ENCODE measurements around the gene CD84.
"Not testable (repeated sequence)": the region's sequence is repeated elsewhere in the genome, so short reads cannot be mapped to it uniquely, and the experiment has no call there.

Gene CD84

DNA sequence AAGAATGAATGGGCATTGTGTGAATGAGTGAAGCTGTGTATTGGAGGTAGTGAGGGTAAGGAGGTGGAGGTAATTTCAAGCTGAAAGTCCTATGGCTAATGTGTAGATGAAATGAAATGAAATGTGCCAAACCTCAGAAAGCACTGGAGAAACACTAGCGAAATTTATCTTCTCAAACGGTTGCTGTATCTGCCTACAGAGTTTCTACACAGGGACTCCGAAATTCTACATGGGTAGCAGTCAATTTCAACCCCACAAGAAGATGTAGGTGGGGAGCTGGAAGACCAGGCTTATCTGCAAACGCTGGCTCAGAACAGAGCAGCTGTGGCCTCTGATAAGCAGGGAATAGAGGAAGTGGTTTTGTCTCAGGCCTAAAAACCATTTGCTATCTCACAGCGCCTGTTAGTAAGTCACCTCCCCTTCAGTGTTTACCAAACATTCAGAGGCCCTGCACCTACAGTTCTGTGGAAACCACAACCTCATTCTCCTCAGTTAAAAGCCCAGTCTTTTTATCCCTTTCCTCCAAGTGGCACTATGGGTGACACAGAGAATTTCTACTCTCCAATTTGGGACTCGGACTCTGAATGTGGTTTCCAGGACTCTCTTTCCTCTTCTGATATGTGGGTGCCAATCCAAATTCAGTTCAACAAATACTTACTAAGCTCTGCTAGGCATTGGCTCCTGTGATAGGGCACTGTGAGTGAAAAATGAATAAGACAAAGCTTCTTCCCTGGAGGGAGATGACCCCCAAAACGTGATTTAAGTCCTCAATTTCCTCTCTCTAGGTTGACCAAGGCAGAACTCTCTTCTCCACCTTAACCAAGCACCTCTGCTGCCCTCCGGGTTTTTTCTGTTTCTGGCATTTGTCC is 39.1 kb downstream of the CD84 start:
- DNase-seq = peak; percentile 55

- DNase-seq = no peak
Observed at GRCh38 chr1:160539684-160539989, 39.7 kb downstream of the CD84 start.

GRCh38 chr1:160538985-160539651 is 40.2 kb downstream of the CD84 start:
- no peak for DNase-seq

GRCh38 chr1:160537714-160538665 is 41.3 kb downstream of the CD84 start:
- DNase-seq = no peak

GRCh38 chr1:160534823-160535605 is 44.3 kb downstream of the CD84 start:
- no peak for DNase-seq

DNA sequence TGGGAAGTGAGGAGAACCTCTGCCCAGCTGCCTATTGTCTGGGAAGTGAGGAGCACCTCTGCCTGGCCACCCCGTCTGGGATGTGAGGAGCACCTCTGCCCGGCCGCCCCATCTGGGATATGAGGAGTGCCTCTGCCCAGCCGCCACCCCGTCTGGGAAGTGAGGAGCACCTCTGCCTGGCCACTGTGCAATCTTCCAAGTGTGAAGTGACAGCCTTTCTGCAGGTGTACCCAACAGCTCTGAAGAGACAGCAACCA is 46.8 kb downstream of the CD84 start:
- not testable (repeated sequence) for DNase-seq

DNA sequence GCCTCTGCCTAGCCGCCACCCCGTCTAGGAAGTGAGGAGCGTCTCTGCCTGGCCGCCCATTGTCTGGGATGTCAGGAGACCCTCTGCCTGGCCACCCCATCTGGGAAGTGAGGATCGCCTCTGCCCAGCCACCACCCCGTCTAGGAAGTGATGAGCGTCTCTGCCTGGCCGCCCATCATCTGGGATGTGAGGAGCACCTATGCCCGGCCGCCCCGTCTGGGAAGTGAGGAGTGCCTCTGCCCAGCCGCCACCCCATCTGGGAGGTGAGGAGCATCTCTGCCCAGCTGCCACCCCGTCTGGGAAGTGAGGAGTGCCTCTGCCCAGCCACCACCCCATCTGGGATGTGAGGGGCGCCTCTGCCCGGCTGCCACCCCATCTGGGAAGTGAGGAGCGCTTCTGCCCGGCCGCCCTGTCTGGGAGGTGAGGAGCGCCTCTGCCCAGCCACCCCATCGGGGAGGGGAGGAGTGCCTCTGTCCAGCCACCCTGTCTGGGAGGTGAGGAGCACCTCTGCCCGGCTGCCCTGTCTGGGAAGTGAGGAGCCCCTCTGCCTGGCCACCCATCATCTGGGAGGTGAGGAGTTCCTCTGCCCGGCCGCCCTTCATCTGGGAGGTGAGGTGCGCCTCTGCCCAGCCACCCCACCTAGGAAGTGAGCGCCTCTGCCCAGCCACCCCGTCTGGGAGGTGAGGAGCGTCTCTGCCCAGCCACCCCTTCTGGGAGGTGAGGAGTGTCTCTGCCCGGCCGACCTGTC is 47.3 kb downstream of the CD84 start:
- not testable (repeated sequence) for DNase-seq

- not testable (repeated sequence) for DNase-seq
Observed at GRCh38 chr1:160529401-160529952, 49.8 kb downstream of the CD84 start.

- not testable (repeated sequence) for DNase-seq
Observed at GRCh38 chr1:160523789-160524188, 55.5 kb downstream of the CD84 start.

GRCh38 chr1:160522622-160523345 is 56.5 kb downstream of the CD84 start, which contains the start of gene SLAMF6:
Gene SLAMF6, minus strand, starts transcription at chr1:160523255. Its CDS starts 63 bp downstream, at chr1:160523192.
- peak; percentile 72 for DNase-seq

DNA sequence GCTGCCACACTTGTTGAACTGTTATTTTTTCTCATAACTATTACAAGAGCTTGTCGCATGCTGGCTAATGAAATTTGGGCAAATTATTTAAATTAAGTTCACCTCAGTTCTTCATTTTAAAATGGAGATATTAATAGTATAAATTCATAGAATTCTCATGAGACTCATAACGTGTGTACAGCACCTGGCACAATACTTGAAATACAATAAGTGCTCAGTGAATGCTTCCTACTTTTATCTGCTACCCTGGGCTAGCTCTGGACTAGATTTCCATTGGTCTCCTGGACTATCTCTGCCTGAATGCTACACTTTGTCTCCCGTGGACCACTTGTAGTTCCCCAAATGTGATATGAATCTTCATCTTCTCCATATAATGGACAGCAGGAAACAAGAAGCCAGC is 57.2 kb downstream of the CD84 start:
- no peak for DNase-seq

GRCh38 chr1:160521554-160521953 is 57.7 kb downstream of the CD84 start:
- DNase-seq = no peak

DNA sequence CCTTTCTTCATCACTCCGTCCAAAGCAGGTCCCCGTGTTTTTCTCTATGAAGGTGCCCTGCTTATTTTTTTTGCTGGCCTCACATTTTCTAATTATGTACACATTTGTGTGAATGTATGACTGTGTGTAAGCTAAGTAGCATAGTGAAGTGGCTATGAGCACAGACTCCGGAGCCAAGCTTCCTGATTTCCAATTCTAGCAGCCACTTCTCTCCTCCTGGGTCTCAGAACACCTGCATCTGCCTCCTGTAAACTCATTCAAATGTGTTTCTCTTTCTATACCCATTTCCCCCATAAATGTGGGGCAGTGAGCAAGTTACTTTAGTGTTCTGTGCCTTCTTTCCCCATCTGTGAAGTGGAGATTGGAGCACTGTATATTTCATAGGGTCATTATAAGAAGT is 58.3 kb downstream of the CD84 start:
- no peak for DNase-seq

- DNase-seq = no peak
Observed at GRCh38 chr1:160520582-160520981, 58.7 kb downstream of the CD84 start.

DNA sequence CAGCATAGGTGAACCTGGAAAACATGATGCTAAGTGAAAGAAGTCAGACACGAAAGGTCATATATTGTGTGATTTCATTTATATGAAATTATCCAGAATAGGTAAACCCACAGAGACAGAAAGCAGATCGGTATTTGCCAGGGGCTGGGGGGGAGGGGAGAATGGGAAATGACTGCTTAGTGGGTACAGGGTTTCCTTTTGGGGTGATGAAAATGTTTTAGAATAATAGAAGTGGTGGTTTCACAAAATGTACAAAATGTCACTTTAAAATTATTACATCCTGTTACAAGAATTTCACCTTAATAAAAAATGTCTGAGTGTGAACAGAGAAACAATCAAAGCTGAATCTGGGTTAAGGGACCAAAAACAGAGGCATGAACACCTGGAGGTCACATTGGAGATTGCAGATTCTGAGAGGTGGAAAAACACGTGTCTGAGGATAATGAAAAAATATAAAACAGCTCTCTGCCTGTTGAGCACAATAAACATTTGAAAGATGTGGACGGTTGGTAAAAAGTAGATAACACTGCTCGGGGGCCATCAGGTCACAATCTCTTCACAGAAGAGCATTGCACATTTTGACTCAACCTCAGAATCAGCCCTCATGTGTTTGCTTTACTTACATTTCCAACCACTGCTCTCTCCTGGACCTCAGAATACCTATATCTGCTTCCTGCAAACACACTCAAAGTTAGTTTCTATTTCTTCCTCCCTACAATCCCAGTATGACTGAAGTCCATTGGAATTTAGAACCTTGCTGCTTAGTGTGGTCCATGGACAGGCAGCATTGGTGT is 59.5 kb downstream of the CD84 start:
- peak; percentile 56 for DNase-seq

GRCh38 chr1:160517519-160517918 is 61.8 kb downstream of the CD84 start:
- DNase-seq = not testable (repeated sequence)

DNA sequence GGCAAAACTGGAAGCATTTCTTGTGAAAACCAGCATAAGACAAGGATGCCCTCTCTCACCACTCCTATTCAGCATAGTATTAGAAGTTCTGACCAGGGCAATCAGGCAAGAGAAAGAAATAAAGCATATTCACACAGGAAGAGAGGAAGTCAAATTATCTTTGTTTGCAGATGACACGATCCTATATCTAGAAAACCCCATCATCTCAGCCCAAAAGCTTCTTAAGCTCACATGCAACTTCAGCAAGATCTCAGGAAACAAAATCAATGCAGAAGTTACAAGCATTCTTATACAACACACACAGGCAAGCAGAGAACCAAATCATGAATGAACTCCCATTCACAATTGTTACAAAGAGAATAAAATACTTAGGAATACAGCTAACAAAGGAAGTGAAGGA is 63.4 kb downstream of the CD84 start:
- DNase-seq = not testable (repeated sequence)

DNA sequence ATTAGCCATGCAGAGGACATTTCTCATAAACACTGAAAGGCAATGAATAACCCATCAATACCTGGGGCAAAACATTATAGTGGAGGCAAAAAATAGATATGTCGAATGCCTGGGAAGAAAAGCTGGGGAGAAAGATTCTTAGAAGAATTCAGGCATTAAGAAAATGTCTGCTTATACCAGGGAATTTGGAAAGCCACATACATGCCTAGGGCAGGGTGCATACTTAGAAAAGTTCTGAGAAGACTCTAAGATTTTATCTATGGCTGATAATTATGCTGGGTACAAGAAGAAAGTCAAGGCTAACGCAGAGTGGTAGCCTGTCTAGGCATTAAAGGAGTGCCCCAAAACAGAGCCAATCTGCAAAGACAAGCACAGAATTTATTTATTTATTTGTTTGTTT is 74.6 kb downstream of the CD84 start:
- no peak for DNase-seq

GRCh38 chr1:160503087-160503486 is 76.2 kb downstream of the CD84 start:
- no peak for DNase-seq
